Testis (tissue), 3 donors: ENCODE measurements around the gene ZNF217. TPM values are rescaled to one million over a fixed set of nuclear protein-coding genes. Genes with fewer than 3 reads are reported as not detected.

Experiments used
- polyA plus RNA-seq: library from polyadenylated mRNA; stranded (reverse); fragments of 350-450 nt; fragmentation: Illumina TruSeq; extraction: RNeasy Lipid Tissue Mini Kit (QIAGEN cat#74804); gene quantifications from one replicate; pipeline ENCODE4 v1.2.3, GENCODE V29; 2014; ENCODE audit warnings: low read depth, low replicate concordance; ENCODE audit not compliant: insufficient read depth
- small RNA-seq, 2 donors: library from RNA; depleted of rRNA; stranded (forward); fragments of <200 nt; gene quantifications; one replicate each; pipeline ENCODE3, GENCODE V24; 2016
- total RNA-seq, 2 donors: library from RNA; depleted of rRNA; stranded (reverse); fragments of >200 nt; gene quantifications; one replicate each; pipeline ENCODE4 v1.2.3, GENCODE V29; 2016

Gene ZNF217
- total and polyA plus RNA-seq, 3 donors from 2014 or later, result 47.3 to 61.2 (median 48.6) TPM

Small RNA genes within 50 kb of the gene (small RNA-seq; reads per million reads assigned to genes)
- 0 reads per million in 2 donors for gene RF00019
